WTC11 (cell line): ENCODE results near the gene LGR6.

Experiments used
- CREM ChIP-seq: sonication (generic); formaldehyde crosslinking; IDR thresholded peaks from 2 replicates; pipeline ENCODE4 v1.8.1; 2022; ENCODE audit warnings: mild to moderate bottlenecking, missing genetic modification reagents, moderate library complexity
- KAT7 ChIP-seq: sonication (generic); formaldehyde crosslinking; IDR thresholded peaks from 2 replicates; pipeline ENCODE4 v1.8.1; 2023; ENCODE audit warnings: missing genetic modification reagents, mild to moderate bottlenecking, borderline replicate concordance
- NR1H2 ChIP-seq: sonication (generic); formaldehyde crosslinking; IDR thresholded peaks from 2 replicates; pipeline ENCODE4 v1.9.0; 2021; ENCODE audit warnings: mild to moderate bottlenecking, moderate library complexity, missing genetic modification reagents
- RORB ChIP-seq: fragments of 250-450 bp; sonication (Bioruptor Pico); IDR thresholded peaks from 2 replicates; pipeline ENCODE4 v1.9.0; 2021; ENCODE audit warnings: mild to moderate bottlenecking
- SMAD3 ChIP-seq: sonication (generic); formaldehyde crosslinking; IDR thresholded peaks from 2 replicates; pipeline ENCODE4 v1.8.0; 2022; ENCODE audit warnings: missing genetic modification reagents, mild to moderate bottlenecking, borderline replicate concordance
- TCF7 ChIP-seq: sonication (generic); formaldehyde crosslinking; IDR thresholded peaks from 2 replicates; pipeline ENCODE4 v1.8.0; 2022; ENCODE audit warnings: mild to moderate bottlenecking, low read depth, missing genetic modification reagents, moderate library complexity
- ZNF121 ChIP-seq: sonication (generic); formaldehyde crosslinking; IDR thresholded peaks from 2 replicates; pipeline ENCODE4 v1.8.0; 2023; ENCODE audit warnings: missing genetic modification reagents
- ZNF396 ChIP-seq: fragments of 250-450 bp; sonication (Bioruptor Pico); IDR thresholded peaks from 2 replicates; pipeline ENCODE4 v1.8.0; 2021; ENCODE audit warnings: mild to moderate bottlenecking, moderate library complexity, borderline replicate concordance
- TF ChIP-seq, protein P1 (sequence below): fragments of 200-600 bp; IDR thresholded peaks from 2 replicates; pipeline ENCODE4 v1.8.0; 2022; ENCODE audit warnings: antibody characterized with exemption
- TF ChIP-seq, protein P2 (sequence below): sonication (generic); formaldehyde crosslinking; IDR thresholded peaks from 2 replicates; pipeline ENCODE4 v1.8.1; 2022; ENCODE audit warnings: low read depth, missing genetic modification reagents, borderline replicate concordance
- TF ChIP-seq, protein P3 (sequence below): sonication (generic); formaldehyde crosslinking; conservative IDR thresholded peaks from 2 replicates; pipeline ENCODE4 v1.8.1; 2022; ENCODE audit warnings: mild to moderate bottlenecking, missing genetic modification reagents
- TF ChIP-seq, protein P4 (sequence below): fragments of 250-450 bp; sonication (Bioruptor Pico); IDR thresholded peaks from 2 replicates; pipeline ENCODE4 v1.8.0; 2021; ENCODE audit warnings: mild to moderate bottlenecking
- TF ChIP-seq, protein P5 (sequence below): sonication (generic); formaldehyde crosslinking; IDR thresholded peaks from 2 replicates; pipeline ENCODE4 v1.8.0; 2022; ENCODE audit warnings: mild to moderate bottlenecking, missing genetic modification reagents

DNA sequence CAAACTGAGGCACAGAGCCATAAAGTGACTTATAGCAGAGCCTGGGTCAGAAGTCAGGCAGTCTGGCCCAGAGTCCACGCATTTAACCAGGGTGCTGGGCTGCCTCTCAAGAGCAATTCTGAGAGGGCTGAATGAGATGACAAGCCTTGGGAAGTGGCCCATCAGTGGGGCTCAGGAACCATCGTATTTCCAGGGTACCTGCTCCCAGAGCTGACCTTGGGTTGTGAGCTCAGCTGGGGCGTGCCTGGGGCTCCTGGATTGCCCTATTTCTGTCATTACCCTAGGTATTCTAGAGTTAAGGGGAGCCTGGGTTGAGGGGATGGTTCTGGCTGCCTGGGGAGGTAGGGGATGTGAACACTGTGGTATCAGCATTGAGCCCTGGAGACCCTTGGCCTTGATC lies 49.4 kb downstream of the LGR6 start:
- TF ChIP-seq, protein P1, sequence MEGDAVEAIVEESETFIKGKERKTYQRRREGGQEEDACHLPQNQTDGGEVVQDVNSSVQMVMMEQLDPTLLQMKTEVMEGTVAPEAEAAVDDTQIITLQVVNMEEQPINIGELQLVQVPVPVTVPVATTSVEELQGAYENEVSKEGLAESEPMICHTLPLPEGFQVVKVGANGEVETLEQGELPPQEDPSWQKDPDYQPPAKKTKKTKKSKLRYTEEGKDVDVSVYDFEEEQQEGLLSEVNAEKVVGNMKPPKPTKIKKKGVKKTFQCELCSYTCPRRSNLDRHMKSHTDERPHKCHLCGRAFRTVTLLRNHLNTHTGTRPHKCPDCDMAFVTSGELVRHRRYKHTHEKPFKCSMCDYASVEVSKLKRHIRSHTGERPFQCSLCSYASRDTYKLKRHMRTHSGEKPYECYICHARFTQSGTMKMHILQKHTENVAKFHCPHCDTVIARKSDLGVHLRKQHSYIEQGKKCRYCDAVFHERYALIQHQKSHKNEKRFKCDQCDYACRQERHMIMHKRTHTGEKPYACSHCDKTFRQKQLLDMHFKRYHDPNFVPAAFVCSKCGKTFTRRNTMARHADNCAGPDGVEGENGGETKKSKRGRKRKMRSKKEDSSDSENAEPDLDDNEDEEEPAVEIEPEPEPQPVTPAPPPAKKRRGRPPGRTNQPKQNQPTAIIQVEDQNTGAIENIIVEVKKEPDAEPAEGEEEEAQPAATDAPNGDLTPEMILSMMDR = no peak
- TF ChIP-seq NR1H2 = no peak
- TF ChIP-seq, protein P2, sequence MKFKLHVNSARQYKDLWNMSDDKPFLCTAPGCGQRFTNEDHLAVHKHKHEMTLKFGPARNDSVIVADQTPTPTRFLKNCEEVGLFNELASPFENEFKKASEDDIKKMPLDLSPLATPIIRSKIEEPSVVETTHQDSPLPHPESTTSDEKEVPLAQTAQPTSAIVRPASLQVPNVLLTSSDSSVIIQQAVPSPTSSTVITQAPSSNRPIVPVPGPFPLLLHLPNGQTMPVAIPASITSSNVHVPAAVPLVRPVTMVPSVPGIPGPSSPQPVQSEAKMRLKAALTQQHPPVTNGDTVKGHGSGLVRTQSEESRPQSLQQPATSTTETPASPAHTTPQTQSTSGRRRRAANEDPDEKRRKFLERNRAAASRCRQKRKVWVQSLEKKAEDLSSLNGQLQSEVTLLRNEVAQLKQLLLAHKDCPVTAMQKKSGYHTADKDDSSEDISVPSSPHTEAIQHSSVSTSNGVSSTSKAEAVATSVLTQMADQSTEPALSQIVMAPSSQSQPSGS = no peak
- TF ChIP-seq, protein P3, sequence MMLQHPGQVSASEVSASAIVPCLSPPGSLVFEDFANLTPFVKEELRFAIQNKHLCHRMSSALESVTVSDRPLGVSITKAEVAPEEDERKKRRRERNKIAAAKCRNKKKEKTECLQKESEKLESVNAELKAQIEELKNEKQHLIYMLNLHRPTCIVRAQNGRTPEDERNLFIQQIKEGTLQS (CRISPR knock-in tag) = no peak
- TF ChIP-seq CREM (CRISPR knock-in tag) = no peak
- no peak for TF ChIP-seq ZNF121 (CRISPR knock-in tag)
- TF ChIP-seq RORB (CRISPR knock-in tag) = no peak
- TF ChIP-seq, protein P4, sequence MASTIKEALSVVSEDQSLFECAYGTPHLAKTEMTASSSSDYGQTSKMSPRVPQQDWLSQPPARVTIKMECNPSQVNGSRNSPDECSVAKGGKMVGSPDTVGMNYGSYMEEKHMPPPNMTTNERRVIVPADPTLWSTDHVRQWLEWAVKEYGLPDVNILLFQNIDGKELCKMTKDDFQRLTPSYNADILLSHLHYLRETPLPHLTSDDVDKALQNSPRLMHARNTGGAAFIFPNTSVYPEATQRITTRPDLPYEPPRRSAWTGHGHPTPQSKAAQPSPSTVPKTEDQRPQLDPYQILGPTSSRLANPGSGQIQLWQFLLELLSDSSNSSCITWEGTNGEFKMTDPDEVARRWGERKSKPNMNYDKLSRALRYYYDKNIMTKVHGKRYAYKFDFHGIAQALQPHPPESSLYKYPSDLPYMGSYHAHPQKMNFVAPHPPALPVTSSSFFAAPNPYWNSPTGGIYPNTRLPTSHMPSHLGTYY (CRISPR knock-in tag) = no peak
- no peak for TF ChIP-seq TCF7 (CRISPR knock-in tag)
- TF ChIP-seq, protein P5, sequence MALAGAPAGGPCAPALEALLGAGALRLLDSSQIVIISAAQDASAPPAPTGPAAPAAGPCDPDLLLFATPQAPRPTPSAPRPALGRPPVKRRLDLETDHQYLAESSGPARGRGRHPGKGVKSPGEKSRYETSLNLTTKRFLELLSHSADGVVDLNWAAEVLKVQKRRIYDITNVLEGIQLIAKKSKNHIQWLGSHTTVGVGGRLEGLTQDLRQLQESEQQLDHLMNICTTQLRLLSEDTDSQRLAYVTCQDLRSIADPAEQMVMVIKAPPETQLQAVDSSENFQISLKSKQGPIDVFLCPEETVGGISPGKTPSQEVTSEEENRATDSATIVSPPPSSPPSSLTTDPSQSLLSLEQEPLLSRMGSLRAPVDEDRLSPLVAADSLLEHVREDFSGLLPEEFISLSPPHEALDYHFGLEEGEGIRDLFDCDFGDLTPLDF (CRISPR knock-in tag) = no peak
- no peak for TF ChIP-seq SMAD3 (CRISPR knock-in tag)
- TF ChIP-seq KAT7 (CRISPR knock-in tag) = no peak
- TF ChIP-seq ZNF396 = no peak
